ENCODE results near the gene ST13. TPM values are rescaled to one million over a fixed set of nuclear protein-coding genes. Genes with fewer than 3 reads are reported as not detected.

ST13 gene
- total and polyA plus RNA-seq, 2 of the 4 experiments (the other 2 are of a cell fraction), result 115 to 235 TPM

DNA sequence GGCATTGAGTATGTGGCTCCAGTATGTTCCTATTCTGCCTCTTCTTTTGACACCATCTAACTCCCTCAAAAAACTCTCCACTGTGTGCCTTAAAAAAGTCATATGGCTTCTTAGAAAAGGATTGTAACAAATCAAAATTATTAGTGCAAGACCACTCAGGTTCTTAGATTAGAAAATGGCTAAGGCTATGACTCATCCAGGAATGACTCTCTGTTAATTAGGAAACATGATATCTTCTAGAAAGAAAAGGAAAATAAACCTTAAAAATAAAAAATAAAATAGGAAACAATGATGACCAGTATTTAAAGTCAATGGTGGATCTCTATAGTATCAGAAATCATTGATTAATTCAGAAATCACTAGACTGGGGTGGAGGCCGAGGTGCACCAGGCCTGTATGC is 59.0 kb downstream of the ST13 start:
- Histone ChIP-seq H3K18ac (ENCODE audit: low read depth, low read length) (no peak overlapping the region), H2AK5ac (ENCODE audit: low read depth, low read length) (no peak overlapping the region), H4K20me1 (ENCODE audit: insufficient read depth, low read length) (0 out of 2 replicates have a peak, but pooled peaks cover 4% of the 10 kb centered on the region), H2BK15ac (ENCODE audit: low read depth, low read length) (no peak overlapping the region), H2BK120ac (ENCODE audit: low read depth, low read length) (no peak overlapping the region), H4K91ac (ENCODE audit: insufficient read depth, low read depth, low read length) (no peak overlapping the region), H2AFZ (replicated peaks; ENCODE audit: low read length, poor library complexity) (no peak overlapping the region), H3K27me3 (ENCODE audit: control insufficient read depth, insufficient read depth, low read length) (no peaks in the 10 kb centered on the region), H3K79me1 (ENCODE audit: low read depth in 1 of 2, low read length in 2 of 2) (peaks cover 11 to 25% of the 10 kb centered on the region in 2 experiments), H3K4me2 (ENCODE audit: low read depth, low read length) (0 out of 2 replicates have a peak overlapping the region, but pooled peaks have one; percentile 5), H3K4me1 (ENCODE audit: control insufficient read depth, insufficient read depth, low read length) (peaks cover 8% of the 10 kb centered on the region), H4K5ac (ENCODE audit: low read depth, low read length) (no peak overlapping the region), H3K56ac (ENCODE audit: extremely low read depth, insufficient read depth, low read length) (no peak overlapping the region), H2AK9ac (replicated peaks; ENCODE audit: low read depth, low read length, poor library complexity) (peak overlapping the region; percentile 70), H3K4me3 (ENCODE audit: insufficient read depth, low read depth, low read length) (no peak overlapping the region), H3K14ac (replicated peaks; ENCODE audit: low read depth, low read length) (peak overlapping the region; percentile 47), H4K8ac (ENCODE audit: low read depth in 2 of 2, low read length in 2 of 2) (0 out of 4 replicates have a peak overlapping the region, but pooled peaks of 1 of the 2 experiments have one; percentile 0), H3K4ac (ENCODE audit: low read depth, low read length) (no peak overlapping the region; the same call in 1 of the 2 replicates), H3K9me1 (ENCODE audit: insufficient read depth, low read length) (peaks cover 8% of the 10 kb centered on the region), H3K23ac (ENCODE audit: low read depth, low read length) (no peak overlapping the region), H3K9me3 (ENCODE audit: control insufficient read depth, insufficient read depth, low read length) (no peaks in the 10 kb centered on the region), H3K36me3 (ENCODE audit: control insufficient read depth, insufficient read depth, low read length) (no peaks in the 10 kb centered on the region; the same call in 1 of the 2 replicates), H3K27ac (ENCODE audit: insufficient read depth, low read length) (peak overlapping the region; percentile 5; the same call in 1 of the 2 replicates), H2BK20ac (ENCODE audit: low read depth, low read length) (no peak overlapping the region), H3K9ac (ENCODE audit: low read depth, low read length) (no peak overlapping the region), H2BK5ac (ENCODE audit: low read depth, low read length, poor library complexity, severe bottlenecking) (no peak overlapping the region)
- ATAC-seq (ENCODE audit: low read depth), result peak; percentile 48
- no CpG with 5 or more reads among the region's 1 CpG for WGBS, 2 experiments (ENCODE audit: extremely low coverage in 2 of 2, insufficient read length in 1 of 2)
- in situ Hi-C loops (cut with MboI; ENCODE audit: low sequenced_read_pairs), result no loop called here
- no peak for TF ChIP-seq SMC3 (IDR thresholded peaks at IDR 0.05; ENCODE audit: low read depth, low read length)
- peak; percentile 76; the same call in 1 of the 2 replicates for TF ChIP-seq FOS (IDR thresholded peaks at IDR 0.05; ENCODE audit: low read depth, low read length)
- TF ChIP-seq MAZ (IDR thresholded peaks at IDR 0.05; ENCODE audit: borderline replicate concordance, low read depth, low read length), result no peak
- no TSS peak for BruUV-seq (replicated peaks)
- CTCF ChIA-PET, result no interaction called here
- POLR2A ChIA-PET (ENCODE audit: unreplicated experiment), result no interaction called here
- peak; percentile 66 for DNase-seq
- dilution Hi-C loops (cut with HindIII; ENCODE audit: low sequenced_read_pairs, unreplicated experiment), result no loop called here
- intact Hi-C loops (cut with micrococcal nuclease), result no loop called here
